HG02870 (cell line): ENCODE results near the gene VAMP8.
A peak's percentile ranks its signal among the peaks of the same experiment; 100 is the strongest.
"Not testable (repeated sequence)": the region's sequence is repeated elsewhere in the genome, so short reads cannot be mapped to it uniquely, and the experiment has no call there.

Experiments used
- ATAC-seq: cut with Tn5 transposase; IDR thresholded peaks from one replicate; pipeline ENCODE4 v1.9.1; 2021; ENCODE audit warnings: mild to moderate bottlenecking, moderate library complexity; ENCODE audit not compliant: unreplicated experiment

The VAMP8 gene

GRCh38 chr2:85577386-85578242 lies at the start of gene VAMP8:
Gene VAMP8 (plus strand): TSS chr2:85577586. CDS start chr2:85577647, 61 bp downstream.
- ATAC-seq, result peak; percentile 72

- ATAC-seq, result no peak
Measured at GRCh38 chr2:85527787-85528186, 49.6 kb upstream of the VAMP8 start.

- no peak for ATAC-seq
Measured at GRCh38 chr2:85528355-85528754, 49.0 kb upstream of the VAMP8 start.

- no peak for ATAC-seq
Measured at GRCh38 chr2:85529809-85530208, 47.6 kb upstream of the VAMP8 start.

- ATAC-seq, result no peak
Measured at GRCh38 chr2:85531589-85531988, 45.8 kb upstream of the VAMP8 start.

DNA sequence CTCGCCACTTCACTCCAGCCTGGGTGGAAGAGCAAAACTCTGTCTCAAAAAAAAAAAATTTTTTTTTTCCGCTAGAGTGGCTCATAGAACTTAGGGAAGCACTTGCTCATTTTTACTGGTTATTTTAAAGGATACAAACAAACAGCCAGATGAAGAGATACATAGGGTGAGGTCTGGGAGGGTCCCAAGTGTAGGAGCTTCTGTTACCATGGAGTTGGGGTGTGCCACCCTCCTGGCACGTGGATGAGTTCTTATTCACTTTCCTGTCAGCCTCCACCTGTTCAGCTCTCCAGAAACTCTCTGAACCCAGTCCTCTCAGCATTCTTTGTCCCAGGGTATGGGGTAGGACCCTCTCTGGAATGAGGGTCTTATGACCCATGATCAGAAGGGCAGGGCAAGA lies 43.3 kb upstream of the VAMP8 start:
- ATAC-seq, result no peak

- ATAC-seq, result no peak
Measured at GRCh38 chr2:85534881-85535280, 42.5 kb upstream of the VAMP8 start.

GRCh38 chr2:85536479-85536878 lies 40.9 kb upstream of the VAMP8 start:
- no peak for ATAC-seq

DNA sequence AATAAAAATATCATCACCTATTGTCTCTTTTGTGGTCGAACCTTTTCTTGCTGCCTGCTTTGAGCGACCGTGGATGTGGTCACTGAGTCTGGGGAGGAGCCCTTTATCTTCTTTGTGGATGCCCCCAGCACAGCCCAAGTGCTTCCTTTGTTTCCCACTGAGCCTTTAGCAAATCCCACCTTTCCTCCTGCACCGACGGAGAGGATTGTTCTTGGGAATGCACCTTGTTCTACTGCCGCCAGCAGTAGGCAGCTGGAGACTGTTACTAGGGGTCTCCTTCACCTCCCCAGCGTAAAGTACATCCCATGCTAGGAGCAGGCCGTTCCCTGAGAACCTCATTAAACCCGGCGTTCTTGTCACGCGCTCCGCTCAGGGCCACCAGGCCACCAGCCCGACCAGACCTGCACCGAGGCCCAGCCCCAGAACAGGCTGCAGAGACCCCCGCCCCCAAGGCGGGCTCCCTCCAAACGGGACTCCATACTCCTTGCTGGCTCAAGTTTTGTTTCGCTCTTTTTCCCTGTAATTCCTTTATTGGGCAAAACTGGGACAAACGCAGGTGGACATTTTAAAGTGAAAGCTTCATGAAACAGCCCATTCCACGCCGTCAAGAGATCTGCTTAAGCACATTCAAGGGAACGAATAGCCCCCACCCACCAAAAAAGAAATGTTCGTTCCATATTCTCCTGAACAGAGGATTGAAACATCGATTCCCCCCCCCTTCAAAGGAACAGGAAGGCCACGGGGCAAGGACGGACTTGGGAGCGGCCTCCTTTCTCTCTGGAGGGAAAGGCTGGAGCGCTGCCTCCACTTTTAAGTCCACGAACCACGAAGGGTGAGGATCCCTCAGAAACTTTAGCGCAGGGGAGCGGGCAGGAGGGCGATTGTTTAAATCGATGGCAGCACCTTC lies 39.5 kb upstream of the VAMP8 start:
- no peak for ATAC-seq

DNA sequence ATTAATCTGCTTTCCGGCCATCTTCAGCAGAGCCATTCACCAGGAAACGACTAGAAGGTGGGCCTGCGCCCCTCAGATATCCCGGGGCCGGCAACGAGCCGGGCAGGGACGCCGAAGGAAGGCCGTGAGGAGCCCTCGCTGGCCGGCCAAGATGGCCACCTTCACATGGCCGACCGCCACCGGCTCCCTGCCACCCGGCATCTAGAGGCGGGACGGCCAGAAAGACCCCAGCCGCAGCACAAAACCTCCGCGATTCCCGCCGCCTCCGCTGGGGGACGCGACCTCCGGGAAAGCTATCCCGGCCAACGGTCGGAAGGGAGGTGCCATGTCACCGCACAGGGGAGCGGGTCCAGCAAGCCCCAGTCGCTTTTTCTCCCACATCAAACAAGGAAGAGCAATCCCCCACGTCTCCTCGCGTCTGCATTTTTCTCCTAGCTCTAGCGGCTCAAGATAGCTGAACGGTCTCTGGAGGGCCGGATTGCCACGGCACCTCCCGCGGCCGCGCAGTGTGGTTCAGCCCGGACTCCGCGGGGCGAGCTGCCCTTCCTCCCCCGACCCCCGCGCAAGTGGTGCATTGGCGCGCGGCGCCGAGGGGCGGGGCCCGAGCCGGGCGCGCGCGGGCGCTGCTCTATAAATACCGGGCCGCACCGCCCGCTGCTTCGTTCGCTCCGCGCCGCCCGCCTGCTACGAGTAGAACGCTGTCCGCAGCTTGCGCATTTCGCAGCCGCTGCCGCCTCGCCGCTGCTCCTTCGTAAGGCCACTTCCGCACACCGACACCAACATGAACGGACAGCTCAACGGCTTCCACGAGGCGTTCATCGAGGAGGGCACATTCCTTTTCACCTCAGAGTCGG lies 38.7 kb upstream of the VAMP8 start, which contains the start of gene MAT2A:
Gene MAT2A (plus strand): TSS at position 662 of the 854 bp plus-strand sequence. CDS start 120 bp downstream, at position 782.
- peak; percentile 63 for ATAC-seq

DNA sequence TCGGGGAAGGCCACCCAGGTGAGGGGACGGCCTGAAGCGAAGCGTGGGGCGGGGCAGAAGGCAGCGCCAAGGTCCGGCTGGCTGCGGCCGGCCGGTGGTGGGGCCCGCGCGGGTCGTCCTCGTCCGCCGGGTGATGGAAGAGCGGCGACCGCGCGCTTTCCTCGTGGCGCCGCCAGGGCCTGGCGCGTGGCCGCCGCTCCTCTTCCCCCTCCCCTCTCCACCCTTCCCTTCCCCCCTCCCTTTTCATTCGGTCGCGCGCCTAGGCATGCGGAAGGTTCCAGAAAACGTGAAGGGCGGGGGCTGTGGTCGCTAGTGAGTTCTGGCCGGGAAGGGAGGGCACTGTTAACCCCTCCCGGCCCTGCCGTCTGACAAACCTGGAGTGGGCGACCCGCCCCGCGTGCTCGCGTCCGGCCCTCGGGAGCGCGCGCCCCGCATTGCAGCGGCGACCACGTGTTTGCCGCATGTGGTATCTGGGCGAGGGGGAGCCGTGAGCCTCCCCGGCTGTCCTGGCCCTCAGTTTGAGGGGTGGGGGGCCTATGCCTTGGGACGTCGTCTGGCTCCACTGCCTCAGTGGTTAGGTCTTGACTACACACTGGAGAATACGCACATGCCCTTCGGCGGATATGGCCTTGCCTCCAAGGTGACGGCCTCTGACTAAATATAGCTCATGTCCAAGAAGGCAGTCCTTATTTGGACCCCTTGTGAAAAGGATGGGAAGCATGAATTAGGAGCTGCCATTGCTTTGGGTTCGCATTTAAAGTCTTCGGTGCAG lies 37.8 kb upstream of the VAMP8 start:
- ATAC-seq, result peak; percentile 22

DNA sequence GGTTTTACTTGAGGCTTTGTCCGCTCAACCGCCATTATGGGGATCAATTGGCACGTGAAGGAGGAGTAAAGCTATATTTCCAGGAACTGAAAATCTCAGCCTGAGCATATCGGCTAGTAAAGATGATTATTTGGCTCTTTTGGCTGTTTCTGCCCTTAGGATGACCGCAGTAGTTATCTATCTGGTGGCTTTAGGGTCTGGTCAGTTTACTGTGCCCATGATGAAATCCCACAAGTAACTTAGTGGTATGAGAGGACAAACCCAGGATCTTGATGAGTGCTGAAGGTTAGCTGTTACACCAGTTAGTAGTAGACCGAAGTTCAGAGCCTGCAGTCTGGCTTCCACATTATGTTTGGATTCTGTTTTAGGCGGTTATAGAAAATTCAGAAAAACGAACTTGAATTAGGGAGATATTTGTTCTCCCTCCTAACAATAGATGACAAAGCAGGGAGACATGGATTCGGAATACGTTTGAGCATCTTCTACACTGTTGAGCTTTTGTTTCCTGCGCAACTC lies 37.2 kb upstream of the VAMP8 start:
- ATAC-seq, result no peak

GRCh38 chr2:85541262-85541661 lies 36.1 kb upstream of the VAMP8 start:
- ATAC-seq, result no peak

GRCh38 chr2:85541753-85542457 lies 35.5 kb upstream of the VAMP8 start:
- no peak for ATAC-seq

DNA sequence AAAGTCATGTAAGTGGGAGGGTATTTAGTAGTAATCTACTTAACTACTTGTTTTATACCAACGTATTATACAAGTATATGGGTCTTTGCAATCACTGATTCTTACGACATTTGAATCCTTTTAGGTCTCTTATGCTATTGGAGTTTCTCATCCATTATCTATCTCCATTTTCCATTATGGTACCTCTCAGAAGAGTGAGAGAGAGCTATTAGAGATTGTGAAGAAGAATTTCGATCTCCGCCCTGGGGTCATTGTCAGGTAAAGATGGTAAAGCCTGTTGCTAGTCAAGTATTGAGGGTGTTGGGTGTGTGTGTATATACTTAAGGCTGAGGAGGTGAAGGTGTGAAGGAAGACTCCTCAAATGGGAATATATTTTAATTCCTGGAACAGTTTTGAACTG lies 34.6 kb upstream of the VAMP8 start:
- no peak for ATAC-seq

DNA sequence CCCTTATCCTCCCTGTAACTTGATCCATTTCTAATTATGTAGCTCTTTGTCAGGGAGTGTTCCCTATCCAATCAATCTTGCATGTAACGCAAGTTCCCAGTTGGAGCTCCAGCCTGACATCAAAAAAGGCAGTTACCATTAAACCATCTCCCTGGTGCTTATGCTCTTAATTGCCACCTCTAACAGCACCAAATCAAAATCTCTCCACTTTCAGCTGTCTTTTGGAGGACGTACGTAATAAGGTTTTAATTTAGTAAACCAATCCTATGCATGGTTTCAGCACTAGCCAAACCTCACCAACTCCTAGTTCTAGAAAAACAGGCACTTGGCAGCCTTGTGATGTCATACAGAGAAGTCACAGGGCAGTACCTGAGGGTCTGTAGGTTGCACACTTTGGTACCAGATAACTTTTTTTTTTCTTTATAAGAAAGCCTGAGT lies 33.1 kb upstream of the VAMP8 start:
- not testable (repeated sequence) for ATAC-seq

- not testable (repeated sequence) for ATAC-seq
Measured at GRCh38 chr2:85544915-85545779, 32.2 kb upstream of the VAMP8 start.

DNA sequence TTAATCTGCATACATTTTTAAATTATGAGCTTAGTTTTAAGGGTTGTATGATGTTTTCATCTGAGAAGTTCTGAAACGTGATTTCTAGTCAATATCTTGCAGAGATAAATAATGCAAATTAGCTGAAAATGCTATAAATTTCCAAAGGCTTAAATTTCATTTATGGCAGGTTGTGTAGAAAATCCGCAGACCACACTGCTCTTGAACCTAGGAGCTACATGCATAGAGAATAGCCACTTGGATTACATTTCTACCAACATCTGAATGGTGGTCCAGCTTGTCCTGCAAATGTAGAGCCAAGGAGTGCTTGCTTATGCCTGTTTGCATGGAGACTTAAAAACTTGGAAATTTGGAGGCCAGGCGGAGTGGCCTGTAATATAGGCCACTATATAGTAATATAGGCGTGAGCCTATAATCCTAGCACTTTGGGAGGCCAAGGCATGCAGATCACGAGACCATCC lies 31.6 kb upstream of the VAMP8 start:
- no peak for ATAC-seq
